GM21390 (cell line): Measurements from ENCODE around the gene GNG12.
A peak's percentile ranks its signal among the peaks of the same experiment; 100 is the strongest.

ENCODE experiments used
- ATAC-seq: cut with Tn5 transposase; IDR thresholded peaks from one replicate; pipeline ENCODE4 v1.9.1; 2021; ENCODE audit not compliant: unreplicated experiment

GNG12 gene

DNA sequence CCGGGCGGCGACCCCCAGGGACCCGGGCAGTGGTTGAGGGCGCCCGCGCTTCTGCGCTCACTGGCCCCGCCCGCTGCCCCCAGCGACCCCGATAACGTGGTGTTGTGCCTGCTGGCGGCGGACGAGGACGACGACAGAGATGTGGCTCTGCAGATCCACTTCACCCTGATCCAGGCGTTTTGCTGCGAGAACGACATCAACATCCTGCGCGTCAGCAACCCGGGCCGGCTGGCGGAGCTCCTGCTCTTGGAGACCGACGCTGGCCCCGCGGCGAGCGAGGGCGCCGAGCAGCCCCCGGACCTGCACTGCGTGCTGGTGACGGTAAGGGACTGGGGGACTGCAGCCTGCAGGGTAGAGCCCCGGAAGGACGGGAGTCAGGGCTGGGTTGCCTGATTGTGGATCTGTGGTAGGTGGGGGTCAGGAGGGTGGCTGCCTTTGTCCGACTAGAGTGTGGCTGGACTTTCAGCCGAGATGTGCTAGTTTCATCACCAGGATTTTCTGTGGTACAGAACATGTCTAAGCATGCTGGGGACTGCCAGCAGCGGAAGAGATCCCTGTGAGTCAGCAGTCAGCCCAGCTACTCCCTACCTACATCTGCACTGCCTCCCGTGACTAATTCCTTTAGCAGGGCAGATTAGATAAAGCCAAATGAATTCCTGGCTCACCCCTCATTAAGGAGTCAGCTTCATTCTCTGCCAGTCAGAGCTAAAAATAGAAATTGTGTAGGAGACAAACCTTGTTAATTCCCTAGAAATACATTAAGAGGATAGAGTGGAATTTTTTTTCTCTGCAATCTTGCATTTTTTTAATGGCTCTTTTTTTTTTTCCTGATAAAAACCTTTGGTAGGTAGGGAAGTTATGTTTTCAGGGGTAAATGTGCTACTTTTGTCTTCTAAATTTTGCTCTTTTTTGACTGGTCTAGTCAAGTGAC lies 146.7 kb downstream of the GNG12 start:
- ATAC-seq = peak; percentile 23

DNA sequence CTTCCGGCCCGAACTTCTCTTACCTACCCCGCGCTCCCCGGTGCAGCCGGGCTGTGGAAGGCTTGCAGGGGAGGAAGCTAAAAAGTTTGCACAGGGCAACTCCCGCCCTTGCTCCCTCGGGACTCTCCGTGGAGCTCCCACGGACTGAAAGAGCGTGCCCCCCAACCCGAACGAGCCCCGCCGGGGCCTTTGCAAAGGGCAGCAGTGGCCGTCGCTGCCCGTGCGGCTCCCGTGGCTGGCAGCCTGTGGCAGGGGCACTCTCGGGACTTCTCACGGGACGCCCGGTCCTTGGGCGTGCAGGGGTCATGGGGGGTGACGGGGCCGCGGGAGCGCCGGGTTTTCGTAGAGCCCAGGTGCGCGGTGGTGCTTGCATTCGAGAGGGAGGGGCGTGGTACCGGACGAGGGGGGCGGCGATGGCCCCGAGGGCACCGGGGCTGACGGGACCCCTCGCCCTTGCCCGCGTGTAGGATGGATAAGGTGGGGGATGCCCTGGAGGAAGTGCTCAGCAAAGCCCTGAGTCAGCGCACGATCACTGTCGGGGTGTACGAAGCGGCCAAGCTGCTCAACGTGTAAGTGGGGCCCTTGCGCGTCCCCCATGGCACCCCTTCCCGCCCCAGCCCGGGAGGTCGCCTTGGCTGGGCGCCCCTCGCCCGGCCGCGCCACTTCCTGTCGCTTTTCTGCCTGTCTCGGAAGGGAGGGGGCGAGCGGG lies 147.6 kb downstream of the GNG12 start:
- peak; percentile 11 for ATAC-seq

DNA sequence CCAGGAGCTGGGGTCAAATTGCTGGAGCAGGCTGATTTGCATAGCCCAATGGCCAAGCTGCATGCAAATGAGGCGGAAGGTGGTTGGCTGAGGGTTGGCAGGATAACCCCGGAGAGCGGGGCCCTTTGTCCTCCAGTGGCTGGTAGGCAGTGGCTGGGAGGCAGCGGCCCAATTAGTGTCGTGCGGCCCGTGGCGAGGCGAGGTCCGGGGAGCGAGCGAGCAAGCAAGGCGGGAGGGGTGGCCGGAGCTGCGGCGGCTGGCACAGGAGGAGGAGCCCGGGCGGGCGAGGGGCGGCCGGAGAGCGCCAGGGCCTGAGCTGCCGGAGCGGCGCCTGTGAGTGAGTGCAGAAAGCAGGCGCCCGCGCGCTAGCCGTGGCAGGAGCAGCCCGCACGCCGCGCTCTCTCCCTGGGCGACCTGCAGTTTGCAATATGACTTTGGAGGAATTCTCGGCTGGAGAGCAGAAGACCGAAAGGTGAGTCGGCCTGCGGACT lies 148.2 kb downstream of the GNG12 start, which contains the start of gene GADD45A:
Gene GADD45A, plus strand, starts transcription at position 135 of the 491 bp plus-strand sequence. Its CDS starts 294 bp downstream, at position 429.
- peak; percentile 81 for ATAC-seq

DNA sequence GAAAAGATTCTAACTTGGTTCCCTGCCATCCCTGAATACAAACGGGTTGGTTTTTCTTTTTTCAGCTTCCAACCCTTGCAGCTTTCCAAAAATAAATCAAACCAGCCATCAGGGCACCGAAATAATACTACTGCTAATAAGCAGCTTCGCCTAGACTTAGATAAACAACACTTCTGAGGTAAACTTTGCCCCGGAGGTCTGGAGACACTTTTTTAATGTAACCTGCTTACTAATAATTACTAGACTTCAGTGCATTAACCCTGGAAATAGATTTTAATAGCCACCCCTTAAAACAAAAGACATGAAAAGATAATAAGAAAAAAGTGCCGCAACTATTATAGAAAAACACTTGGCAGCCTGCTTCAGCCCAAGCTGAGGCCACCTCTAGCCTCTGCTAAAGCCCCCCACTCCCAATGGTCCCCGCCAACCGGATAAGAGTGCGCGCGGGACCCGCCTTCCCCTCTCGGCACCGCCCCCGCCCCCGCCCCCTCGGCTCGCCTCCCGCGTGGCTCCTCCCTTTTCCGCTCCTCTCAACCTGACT lies 148.7 kb downstream of the GNG12 start:
- no peak for ATAC-seq

DNA sequence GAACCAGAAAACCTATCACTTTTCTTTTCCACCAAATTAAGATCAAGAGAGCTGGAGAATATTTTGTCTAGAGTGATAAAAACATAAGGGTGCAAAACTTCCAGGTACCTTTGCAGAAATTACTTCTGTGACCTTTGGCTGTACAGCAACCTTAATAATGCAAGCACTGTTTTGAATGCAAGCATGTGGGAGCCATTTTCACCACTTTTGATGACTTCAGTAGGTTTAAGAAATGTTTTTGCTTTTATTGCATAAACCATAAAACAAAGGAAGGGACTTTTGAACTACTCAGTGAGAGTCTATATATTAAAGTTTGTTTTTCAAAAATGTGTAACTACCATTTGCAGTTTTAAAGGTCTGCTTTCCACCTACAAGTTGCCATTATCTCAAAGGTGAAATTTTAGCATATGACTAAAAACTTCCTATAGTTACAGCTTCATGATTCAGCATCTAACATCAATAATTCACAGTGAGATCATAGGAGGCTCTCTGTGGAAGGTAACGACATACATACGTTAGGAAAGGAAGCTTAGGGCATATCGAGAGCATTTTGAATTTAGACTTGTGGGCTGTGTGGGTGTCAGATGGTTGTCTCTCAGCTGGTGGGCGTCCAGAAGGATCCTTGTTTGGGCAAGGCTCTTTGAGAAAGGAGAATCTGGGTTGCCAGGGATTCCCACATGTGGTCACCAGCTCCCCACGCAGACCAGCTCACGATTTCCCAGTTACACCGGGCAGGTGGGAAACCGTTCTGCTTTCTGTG lies 149.3 kb downstream of the GNG12 start:
- ATAC-seq = no peak

DNA sequence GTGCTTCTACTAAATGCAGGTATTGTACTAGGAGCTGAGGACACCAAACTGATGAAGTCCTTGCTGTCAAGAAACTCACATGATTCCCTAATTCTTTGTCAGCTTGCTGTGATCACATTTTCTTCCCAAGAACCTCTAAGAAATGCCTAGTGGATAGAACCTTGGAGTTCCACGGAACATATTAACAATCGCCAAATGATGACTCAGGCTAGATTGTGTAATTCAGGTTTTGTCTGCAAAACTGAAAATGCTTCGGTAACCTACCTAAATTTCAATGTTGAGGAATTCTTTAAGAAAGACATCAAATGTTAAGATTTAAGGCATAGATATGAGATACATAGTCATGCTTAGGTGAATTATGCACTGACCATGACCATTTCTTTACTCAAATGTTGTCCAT lies 150.0 kb downstream of the GNG12 start:
- ATAC-seq = no peak

DNA sequence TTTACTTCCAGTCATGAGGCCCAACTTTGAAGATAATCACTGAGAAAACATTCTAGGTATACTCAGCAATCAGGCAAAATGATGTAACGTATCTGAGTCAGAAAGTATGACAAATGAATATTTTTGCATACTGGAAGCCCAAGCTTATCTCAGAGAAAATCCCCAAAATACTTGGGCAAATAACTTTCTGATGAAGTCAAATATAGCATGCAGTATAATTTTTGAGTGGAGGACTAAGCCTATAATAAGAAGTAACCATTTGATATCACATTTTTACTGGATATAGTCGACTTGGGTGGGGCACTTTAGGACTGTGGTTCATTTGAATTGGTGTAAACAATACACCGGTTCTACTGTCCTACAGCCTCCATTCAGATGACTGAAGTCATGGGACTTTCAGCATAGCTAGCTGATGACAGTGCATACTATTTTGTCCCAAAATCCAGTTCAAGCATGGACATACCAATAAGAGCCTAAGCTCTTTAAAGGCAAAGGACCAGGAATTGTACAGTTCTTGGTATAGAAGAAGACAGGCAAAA lies 150.5 kb downstream of the GNG12 start:
- no peak for ATAC-seq

DNA sequence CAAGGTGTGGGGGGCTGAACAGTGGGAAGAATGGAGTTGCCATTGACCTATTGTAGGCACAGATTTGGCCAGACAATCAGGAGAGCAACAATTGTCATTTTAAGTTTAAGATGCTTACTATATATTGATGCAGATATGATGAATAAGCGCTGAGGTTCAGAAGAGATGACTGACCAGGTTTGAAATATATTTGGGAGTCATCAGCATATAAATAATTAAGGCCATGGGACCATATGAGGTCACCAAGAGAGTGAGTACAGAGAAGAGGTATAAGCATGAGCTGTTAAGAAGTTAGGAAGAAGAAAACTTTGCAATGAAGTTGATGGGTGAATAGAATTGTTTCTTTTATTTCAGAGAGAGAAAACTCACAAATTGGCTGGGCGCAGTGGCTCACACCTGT lies 152.8 kb downstream of the GNG12 start:
- ATAC-seq = no peak

DNA sequence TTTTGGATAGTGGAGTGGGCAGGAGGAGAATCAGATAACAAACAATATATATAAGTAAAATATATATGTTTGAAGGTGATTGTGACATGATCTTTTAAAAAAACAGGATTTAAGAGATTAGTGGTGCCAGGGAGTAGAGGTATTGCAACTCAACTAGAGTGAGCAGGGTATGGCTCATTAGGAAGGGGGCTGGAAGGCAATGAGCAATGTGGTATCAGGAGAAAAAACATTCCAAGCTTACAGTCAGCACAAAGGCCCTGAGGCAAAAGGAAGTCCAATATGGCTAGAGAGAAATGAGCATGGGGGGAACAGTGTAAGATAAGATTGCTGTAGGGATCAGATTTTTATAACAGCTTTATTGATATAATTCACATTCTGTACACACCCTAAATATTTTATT lies 153.6 kb downstream of the GNG12 start:
- no peak for ATAC-seq

DNA sequence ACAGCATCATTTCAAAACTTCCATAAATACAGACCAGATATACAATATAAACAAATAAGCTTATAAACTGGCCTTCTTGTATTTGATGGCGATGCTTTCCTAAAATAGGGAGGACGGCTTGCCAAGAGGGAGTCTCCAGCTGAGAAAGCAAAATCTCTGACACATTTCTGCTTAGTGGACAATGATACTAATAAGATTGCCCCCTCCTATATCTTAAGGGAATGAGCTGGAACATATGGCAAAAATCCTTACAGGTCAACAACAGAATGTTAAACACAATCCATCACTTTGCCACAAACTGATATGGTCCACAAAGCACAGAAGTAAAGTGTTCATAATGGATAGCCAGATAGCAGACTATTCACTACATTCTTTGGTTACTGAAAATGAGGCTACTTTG lies 155.3 kb downstream of the GNG12 start:
- ATAC-seq = no peak

DNA sequence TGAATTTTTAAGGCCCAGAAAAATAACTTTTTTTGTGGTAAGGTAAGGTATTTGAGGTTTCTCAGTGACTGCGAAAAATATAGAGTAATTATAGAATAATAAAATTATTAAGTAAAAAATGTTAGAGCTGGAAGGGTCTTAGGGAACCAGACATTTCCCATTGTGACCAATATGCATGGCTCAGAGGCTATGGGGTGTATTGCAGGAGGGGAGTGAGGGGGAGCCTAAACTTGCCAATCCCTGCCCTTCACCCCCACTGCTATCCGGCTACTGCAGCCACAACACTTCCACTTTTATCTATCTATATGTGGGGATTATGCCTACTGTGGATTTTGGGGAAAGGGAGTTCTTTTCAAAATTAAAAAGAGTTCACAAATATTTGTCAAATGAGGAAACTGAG lies 155.9 kb downstream of the GNG12 start:
- no peak for ATAC-seq

DNA sequence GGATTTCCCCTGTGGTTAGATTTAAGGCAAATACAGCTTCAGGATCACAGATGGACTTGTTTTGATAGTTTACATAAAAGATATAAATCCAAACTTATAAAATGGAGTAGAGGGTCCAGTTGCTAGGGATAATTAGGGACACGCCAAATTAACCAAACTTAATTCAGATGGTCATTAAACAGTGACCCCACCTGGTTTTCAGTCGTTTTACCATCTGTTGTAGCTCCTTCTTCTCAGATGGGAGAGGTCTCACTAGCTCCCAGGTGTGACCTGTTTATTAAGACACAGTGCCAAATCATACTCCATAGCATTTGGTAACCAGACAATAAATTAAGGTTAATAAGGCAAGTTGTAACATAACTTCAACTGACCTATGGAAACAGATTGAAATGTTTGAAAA lies 156.3 kb downstream of the GNG12 start:
- no peak for ATAC-seq

DNA sequence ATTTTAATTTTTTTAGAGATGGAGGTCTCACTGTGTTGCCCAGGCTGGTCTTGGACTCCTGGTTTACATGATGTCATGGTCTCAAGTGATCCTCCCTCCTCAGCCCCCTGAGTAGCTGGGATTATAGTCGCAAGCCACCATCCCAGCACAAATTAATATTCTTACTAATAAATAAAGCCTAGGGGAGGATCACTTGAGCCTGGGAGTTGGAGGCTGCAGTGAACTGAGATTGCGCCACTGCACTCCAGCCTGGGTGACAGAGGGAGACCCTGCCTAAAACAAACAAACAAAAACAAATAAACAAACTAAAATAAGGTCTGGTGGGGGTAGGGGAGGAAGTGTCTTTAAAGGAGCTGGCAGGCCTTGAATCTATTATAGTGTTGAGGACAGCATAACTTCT lies 157.0 kb downstream of the GNG12 start:
- ATAC-seq = no peak

DNA sequence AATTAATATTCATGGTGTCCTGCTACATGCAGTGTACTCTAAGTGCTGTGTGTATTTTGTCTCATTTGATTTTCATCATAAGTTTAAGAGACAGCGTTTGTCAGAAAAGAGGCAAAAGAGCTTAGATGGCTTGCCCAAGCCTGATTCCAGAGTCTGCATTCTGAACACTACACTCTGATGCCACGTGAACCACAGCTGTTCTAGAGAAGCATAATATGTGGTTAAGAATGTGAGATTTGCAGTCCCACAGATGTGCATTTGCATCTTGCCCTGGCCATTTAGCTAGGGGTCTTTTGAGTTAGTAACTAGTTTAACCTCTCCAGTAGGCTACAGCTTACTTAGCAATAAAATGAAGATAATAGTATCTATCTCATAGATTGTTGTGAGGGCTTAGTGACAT lies 157.5 kb downstream of the GNG12 start:
- peak; percentile 75 for ATAC-seq

DNA sequence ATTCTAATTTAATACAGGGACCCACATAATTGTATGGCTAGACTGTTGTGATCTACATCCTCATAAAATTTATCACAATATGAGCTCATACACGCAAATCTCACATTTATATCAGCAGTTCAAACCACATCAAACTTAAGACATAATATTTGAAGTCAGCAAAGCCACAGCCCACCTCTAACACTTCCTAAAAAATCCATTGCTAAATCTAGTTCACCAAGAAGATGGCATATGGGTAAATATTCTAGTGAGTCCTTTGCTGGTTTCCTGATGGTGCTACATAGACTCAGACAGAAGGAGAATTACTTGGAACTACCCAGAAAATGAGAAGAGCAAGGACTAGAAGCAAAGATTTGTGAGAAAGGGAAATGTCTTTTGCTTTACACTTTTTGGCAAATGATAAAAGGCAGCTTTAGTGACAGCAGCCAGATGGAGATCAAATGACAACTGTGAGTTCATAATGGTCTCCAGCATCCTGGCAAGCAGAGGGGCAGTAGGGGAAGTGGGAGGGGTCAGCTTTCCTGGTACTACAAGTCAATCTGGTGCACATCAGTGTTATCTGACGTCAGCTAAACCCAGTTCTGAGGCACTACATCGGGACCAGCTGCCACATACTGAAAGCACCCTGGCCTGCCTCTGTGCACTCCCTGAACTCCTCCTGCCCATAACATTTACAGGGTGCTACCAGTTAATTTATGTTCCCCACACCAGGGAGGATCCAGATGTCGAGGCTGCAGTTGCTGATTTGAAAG lies 158.8 kb downstream of the GNG12 start:
- no peak for ATAC-seq

DNA sequence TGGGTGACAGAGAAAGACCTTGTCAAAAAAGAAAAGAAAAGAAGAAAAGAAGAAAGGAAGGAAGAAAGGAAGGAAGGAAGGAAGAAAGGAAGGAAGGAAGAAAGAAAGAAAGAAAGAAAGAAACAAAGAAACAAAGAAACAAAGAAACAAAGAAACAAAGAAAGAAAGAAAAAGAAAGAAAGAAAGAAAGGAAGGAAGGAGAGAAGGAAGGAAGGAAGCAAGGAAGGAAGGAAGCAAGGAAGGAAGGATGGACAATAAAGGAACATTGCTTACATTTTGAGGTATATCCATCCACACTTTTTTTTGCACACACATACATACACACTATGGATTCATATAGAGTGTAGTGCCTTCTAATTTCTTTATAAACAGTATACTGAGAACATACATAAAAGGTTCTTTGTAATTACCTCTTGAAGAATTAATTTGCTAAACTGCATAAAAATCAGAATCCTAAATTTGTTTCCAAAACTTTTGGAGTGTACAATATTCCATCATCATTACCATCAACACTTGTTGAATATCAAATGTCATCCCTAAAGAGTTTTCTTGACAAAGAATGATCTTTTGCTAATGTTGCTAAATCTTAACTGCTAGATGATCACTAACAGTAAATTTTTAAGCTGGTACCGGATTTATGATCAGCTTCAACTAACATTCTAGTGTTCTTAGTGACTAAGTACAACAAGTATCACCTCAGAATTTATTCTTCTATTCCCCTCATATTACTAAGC lies 159.6 kb downstream of the GNG12 start:
- ATAC-seq = no peak

DNA sequence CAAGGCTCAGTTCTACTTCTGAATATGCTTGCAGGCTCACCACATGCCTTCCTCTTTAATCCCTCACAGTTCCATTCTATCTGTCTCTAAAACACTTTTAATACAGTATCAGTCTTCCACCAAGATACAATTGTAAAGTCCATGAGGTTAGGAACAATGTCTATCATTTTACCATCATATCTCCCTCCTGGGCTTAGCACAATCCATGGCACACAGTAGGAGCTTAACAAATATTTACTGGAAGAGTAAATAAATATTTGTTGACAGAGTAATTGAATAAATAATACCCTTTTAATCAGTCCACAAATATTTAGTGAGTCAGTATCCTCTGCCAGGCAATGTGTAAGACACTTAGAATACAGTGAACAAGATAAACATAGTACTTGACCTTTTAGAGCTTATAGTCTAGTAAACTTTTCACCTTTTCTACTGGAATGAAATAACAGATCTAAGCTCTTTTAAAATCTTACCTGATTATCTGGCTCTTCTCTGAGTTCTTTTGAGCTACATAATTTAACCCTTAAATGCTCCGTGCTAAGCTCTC lies 160.9 kb downstream of the GNG12 start:
- ATAC-seq = no peak

DNA sequence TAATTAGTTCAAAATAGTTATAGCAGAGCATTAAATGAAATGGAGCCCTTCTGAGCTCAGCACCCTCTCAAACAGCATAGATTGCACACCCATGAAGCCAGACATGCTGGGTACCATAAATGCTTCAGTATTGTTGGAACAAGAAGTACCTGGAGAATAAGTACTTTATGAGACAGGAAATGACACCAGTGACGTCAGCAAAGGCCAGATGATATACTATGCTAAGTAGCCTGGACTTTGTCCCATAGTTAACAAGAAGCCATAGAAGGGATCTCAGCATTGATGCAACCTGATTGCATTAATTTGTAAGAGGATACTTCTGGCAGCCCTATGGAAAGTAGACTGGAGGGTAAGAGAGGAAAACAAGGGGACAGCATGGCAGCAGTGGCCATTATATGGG lies 164.6 kb downstream of the GNG12 start:
- no peak for ATAC-seq

DNA sequence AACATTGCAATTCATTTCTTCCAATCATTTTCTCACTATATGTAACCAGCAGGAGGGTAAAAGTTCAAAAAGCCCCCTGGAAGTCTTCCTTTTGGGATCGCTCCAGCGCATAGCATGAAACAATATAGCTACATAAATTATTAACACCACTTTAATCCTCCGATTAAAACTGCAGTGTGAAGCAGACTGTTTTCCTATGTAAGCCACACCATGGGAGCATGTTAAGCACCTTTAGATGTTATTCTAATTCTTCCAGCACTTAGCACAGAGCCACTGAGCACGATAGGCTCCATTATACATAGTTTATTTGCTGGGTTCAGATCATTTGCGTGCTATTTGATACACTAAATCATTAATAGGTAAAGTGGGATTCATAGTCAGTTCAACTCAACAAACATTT lies 166.6 kb downstream of the GNG12 start:
- ATAC-seq = no peak
